HepG2 (cell line): ENCODE measurements around the gene MRS2. TPM values are rescaled to one million over a fixed set of nuclear protein-coding genes. Genes with fewer than 3 reads are reported as not detected.

ENCODE experiments used
- AHR ChIP-seq: IDR thresholded peaks from 2 replicates; pipeline ENCODE4 v1.6.1; 2018; ENCODE audit warnings: missing genetic modification reagents, missing compliant biosample characterization
- ATF7 ChIP-seq, 2 experiments: fragments of 450-650 bp in 1 of 2; sonication (generic) in 1 of 2; formaldehyde crosslinking in 1 of 2; IDR thresholded peaks; 2 replicates each; pipeline versions ENCODE4 v1.4.0 to v1.6.1; 2016 to 2020; ENCODE audit warnings: antibody characterized with exemption in 1 of 2, mild to moderate bottlenecking in 1 of 2, missing genetic modification reagents in 1 of 2
- DMAP1 ChIP-seq: IDR thresholded peaks from 2 replicates; pipeline ENCODE4 v1.6.1; 2016
- EEA1 ChIP-seq: sonication (generic); formaldehyde crosslinking; IDR thresholded peaks from 2 replicates; pipeline ENCODE4 v1.5.1; 2020; ENCODE audit warnings: mild to moderate bottlenecking, missing genetic modification reagents, borderline replicate concordance
- FOXA3 ChIP-seq: IDR thresholded peaks from 2 replicates; pipeline ENCODE4 v1.6.1; 2016; ENCODE audit warnings: missing genetic modification reagents, missing compliant biosample characterization
- HMGXB3 ChIP-seq: sonication (generic); formaldehyde crosslinking; IDR thresholded peaks from 2 replicates; pipeline ENCODE4 v1.4.0; 2020; ENCODE audit warnings: missing genetic modification reagents, borderline replicate concordance
- MYC ChIP-seq: sonication (generic); formaldehyde crosslinking; IDR thresholded peaks from 2 replicates; pipeline ENCODE4 v1.9.0; 2021; ENCODE audit warnings: missing genetic modification reagents, borderline replicate concordance
- NFYC ChIP-seq: IDR thresholded peaks from 2 replicates; pipeline ENCODE4 v1.6.1; 2016; ENCODE audit warnings: missing genetic modification reagents, missing compliant biosample characterization
- RELA ChIP-seq: sonication (generic); formaldehyde crosslinking; IDR thresholded peaks from 2 replicates; pipeline ENCODE4 v1.4.0; 2020; ENCODE audit warnings: missing genetic modification reagents
- SALL1 ChIP-seq: sonication (generic); formaldehyde crosslinking; IDR thresholded peaks from 2 replicates; pipeline ENCODE4 v1.8.0; 2022; ENCODE audit warnings: mild to moderate bottlenecking, missing genetic modification reagents
- SMAD9 ChIP-seq: sonication (generic); formaldehyde crosslinking; IDR thresholded peaks from 2 replicates; pipeline ENCODE4 v1.5.1; 2020; ENCODE audit warnings: mild to moderate bottlenecking, missing genetic modification reagents
- SP4 ChIP-seq: sonication (generic); formaldehyde crosslinking; IDR thresholded peaks from 2 replicates; pipeline ENCODE4 v1.8.1; 2023; ENCODE audit warnings: mild to moderate bottlenecking, missing genetic modification reagents
- ZFP90 ChIP-seq: sonication (generic); formaldehyde crosslinking; IDR thresholded peaks from 2 replicates; pipeline ENCODE4 v1.8.0; 2022; ENCODE audit warnings: missing genetic modification reagents, mild to moderate bottlenecking, inconsistent platforms, borderline replicate concordance
- ZFP91 ChIP-seq: sonication (generic); formaldehyde crosslinking; IDR thresholded peaks from 2 replicates; pipeline ENCODE4 v1.9.0; 2022; ENCODE audit warnings: missing genetic modification reagents, mild to moderate bottlenecking, borderline replicate concordance
- ZNF101 ChIP-seq: sonication (generic); formaldehyde crosslinking; IDR thresholded peaks from 2 replicates; pipeline ENCODE4 v1.4.0; 2020; ENCODE audit warnings: mild to moderate bottlenecking, low read depth, missing genetic modification reagents, borderline replicate concordance
- ZNF3 ChIP-seq: IDR thresholded peaks from 2 replicates; pipeline ENCODE4 v1.7.0; 2017; ENCODE audit warnings: inconsistent platforms
- ZNF329 ChIP-seq: sonication (generic); formaldehyde crosslinking; IDR thresholded peaks from 2 replicates; pipeline ENCODE4 v1.9.0; 2021; ENCODE audit warnings: low read depth, mild to moderate bottlenecking, missing genetic modification reagents
- ZNF839 ChIP-seq: sonication (generic); formaldehyde crosslinking; IDR thresholded peaks from 2 replicates; pipeline ENCODE4 v1.4.0; 2020; ENCODE audit warnings: missing genetic modification reagents, mild to moderate bottlenecking, borderline replicate concordance
- ZXDC ChIP-seq: sonication (generic); formaldehyde crosslinking; IDR thresholded peaks from 2 replicates; pipeline ENCODE4 v1.5.0; 2020; ENCODE audit warnings: mild to moderate bottlenecking, missing genetic modification reagents
- polyA plus RNA-seq, 8 experiments: library from polyadenylated mRNA; depleted of rRNA in 3 of 8; stranded (reverse) in 7 of 8; unstranded in 1 of 8; fragments of >200 nt; fragmentation: Illumina TruSeq in 4 of 8; extraction: Trizol in 4 of 8; gene quantifications; 2 replicates each; pipeline versions ENCODE4 v1.2.1 to v1.2.3, GENCODE V29; 2011 to 2016; ENCODE audit warnings: low read depth in 4 of 8, missing spikeins in 1 of 8, mixed read lengths in 1 of 8; ENCODE audit not compliant: insufficient read depth in 1 of 8
- total RNA-seq, 5 experiments: library from RNA; depleted of rRNA; stranded (reverse); fragments of >200 nt; fragmentation: Illumina TruSeq; extraction: Trizol; gene quantifications; 2 replicates each; pipeline ENCODE4 v1.2.3, GENCODE V29; 2016; ENCODE audit warnings: low read depth in 1 of 5

The MRS2 gene
- total and polyA plus RNA-seq, 2 of the 13 experiments (the other 11 are each of a cell fraction or from before 2014, with no cell fraction given): 31.1 to 83.8 TPM

- TF ChIP-seq ZXDC: peak; percentile 76
- TF ChIP-seq FOXA3 (CRISPR knock-in tag): peak; percentile 49
- TF ChIP-seq SALL1 (CRISPR knock-in tag): peak; percentile 98
- peak; percentile 98 for TF ChIP-seq ZFP91 (CRISPR knock-in tag)
- peak; percentile 90 for TF ChIP-seq SP4
- TF ChIP-seq ZFP90 (CRISPR knock-in tag): no peak; the same call in 1 of the 2 replicates
- TF ChIP-seq HMGXB3 (CRISPR knock-in tag): 0 out of 2 replicates have a peak, but pooled peaks have one; percentile 23
- TF ChIP-seq ZNF839 (CRISPR knock-in tag): peak; percentile 98
- no peak for TF ChIP-seq RELA (CRISPR knock-in tag)
- TF ChIP-seq MYC (CRISPR knock-in tag): peak; percentile 93; the same call in 1 of the 2 replicates
- TF ChIP-seq ZNF329 (CRISPR knock-in tag): peak; percentile 84
- 0 out of 2 replicates have a peak, but pooled peaks have one; percentile 31 for TF ChIP-seq AHR
- TF ChIP-seq DMAP1 (CRISPR knock-in tag): peak; percentile 85; the same call in 1 of the 2 replicates
- peak; percentile 97 for TF ChIP-seq EEA1 (CRISPR knock-in tag)
- peak; percentile 75 for TF ChIP-seq NFYC (CRISPR knock-in tag)
- TF ChIP-seq ZNF101 (CRISPR knock-in tag): no peak; the same call in 1 of the 2 replicates
- no peak for TF ChIP-seq ZNF3 (CRISPR knock-in tag)
- no peak; the same call in 1 of the 2 replicates for TF ChIP-seq SMAD9
- TF ChIP-seq ATF7 (IDR thresholded peaks at IDR 0.05): no peak
- peak; percentile 87 for TF ChIP-seq ATF7 (CRISPR knock-in tag; IDR thresholded peaks at IDR 0.05)
These were observed at the start of gene MRS2 (continued) for GRCh38 chr6:24402697-24403500.
